ENCODE measurements around the gene ZNF761. TPM values are rescaled to one million over a fixed set of nuclear protein-coding genes. Genes with fewer than 3 reads are reported as not detected.

ZNF761 gene
- total RNA-seq, 4 donors from 2014 or later: 13.8 to 16.1 (median 15.2) TPM

- TF ChIP-seq CTCF (IDR thresholded peaks at IDR 0.05; ENCODE audit: low read depth): no peak
Observed at GRCh38 chr19:53462861-53463260, 31.1 kb downstream of the ZNF761 start.

- TF ChIP-seq CTCF (IDR thresholded peaks at IDR 0.05; ENCODE audit: low read depth): no peak
Observed at GRCh38 chr19:53463263-53463662, 31.5 kb downstream of the ZNF761 start.

GRCh38 chr19:53466726-53467484 lies 35.1 kb downstream of the ZNF761 start:
- TF ChIP-seq CTCF (IDR thresholded peaks at IDR 0.05; ENCODE audit: low read depth): no peak

- no peak for TF ChIP-seq CTCF (IDR thresholded peaks at IDR 0.05; ENCODE audit: low read depth)
Observed at GRCh38 chr19:53467485-53468262, 35.9 kb downstream of the ZNF761 start, which contains the start of gene ZNF813. ZNF813 (plus strand) TSS chr19:53467733; CDS start chr19:53483823, 16,090 bp downstream.

GRCh38 chr19:53471916-53472315 lies 40.1 kb downstream of the ZNF761 start:
- TF ChIP-seq CTCF (IDR thresholded peaks at IDR 0.05; ENCODE audit: low read depth): no peak

GRCh38 chr19:53485046-53486004 lies 53.5 kb downstream of the ZNF761 start:
- no peak for TF ChIP-seq CTCF (IDR thresholded peaks at IDR 0.05; ENCODE audit: low read depth)

Measured in subcutaneous adipose tissue (tissue), 4 donors.